PC-3 (cell line): ENCODE results near the gene METTL26. TPM values are rescaled to one million over a fixed set of nuclear protein-coding genes. Genes with fewer than 3 reads are reported as not detected.

Experiments
- ATAC-seq: fragments of 200-7000 bp; cut with Tn5 transposase; 2 replicates; pipeline ENCODE4 v1.9.1; 2020; ENCODE audit warnings: mild to moderate bottlenecking, moderate library complexity
- BruUV-seq: library from RNA; stranded (reverse); fragments of 400-500 nt; replicated peaks from 2 replicates; lab custom pipeline; 2021; lab: Mats Ljungman, UMichigan
- CTCF ChIA-PET: fragments of 300-600 bp; sonication (Branson Sonifier 250); formaldehyde crosslinking; loops from one replicate; lab custom pipeline; 2022; ENCODE audit warnings: antibody characterized with exemption; lab: Charles Lee
- POLR2A ChIA-PET: fragments of 300-600 bp; sonication (Branson Sonifier 250); formaldehyde crosslinking; loops from one replicate; lab custom pipeline; 2022; ENCODE audit warnings: antibody characterized with exemption; ENCODE audit not compliant: unreplicated experiment; lab: Charles Lee
- DNase-seq: peaks from one replicate; pipeline ENCODE4 v3.0.0-alpha.2; 2015
- H2AFZ ChIP-seq: fragments of 300-600 bp; sonication (generic); 2 replicates; pipeline ENCODE4 v1.6.0; 2016; ENCODE audit warnings: antibody characterized with exemption, low read length
- H3F3A ChIP-seq: fragments of 300-600 bp; sonication (generic); one replicate; pipeline ENCODE4 v1.6.0; 2017; ENCODE audit warnings: antibody characterized with exemption, low read length, control low read depth, mild to moderate bottlenecking; ENCODE audit not compliant: unreplicated experiment
- H3K27ac ChIP-seq: fragments of 300-600 bp; sonication (generic); 2 replicates; pipeline ENCODE4 v1.5.1; 2016; ENCODE audit warnings: mild to moderate bottlenecking, low read length
- H3K27me3 ChIP-seq: fragments of 300-600 bp; sonication (generic); 2 replicates; pipeline ENCODE4 v1.6.1; 2016; ENCODE audit warnings: low read length, mixed read lengths
- H3K36me3 ChIP-seq: fragments of 300-600 bp; sonication (generic); 2 replicates; pipeline ENCODE4 v1.6.1; 2016; ENCODE audit warnings: low read depth, mixed run types, low read length, mixed read lengths
- H3K4me1 ChIP-seq: fragments of 300-600 bp; sonication (generic); 2 replicates; pipeline ENCODE4 v1.5.1; 2016; ENCODE audit warnings: low read length; ENCODE audit not compliant: insufficient read depth
- H3K4me2 ChIP-seq: fragments of 300-600 bp; sonication (generic); 2 replicates; pipeline ENCODE4 v1.6.0; 2016; ENCODE audit warnings: low read length
- H3K4me3 ChIP-seq: fragments of 300-600 bp; sonication (generic); 2 replicates; pipeline ENCODE4 v1.5.1; 2016; ENCODE audit warnings: mild to moderate bottlenecking, low read length, mixed read lengths
- H3K79me2 ChIP-seq: fragments of 300-600 bp; sonication (generic); 2 replicates; pipeline ENCODE4 v1.6.1; 2017; ENCODE audit warnings: low read length, mixed read lengths
- H3K9ac ChIP-seq: fragments of 300-600 bp; sonication (generic); 2 replicates; pipeline ENCODE4 v1.6.0; 2016; ENCODE audit warnings: mild to moderate bottlenecking, low read length
- H3K9me2 ChIP-seq: fragments of 300-600 bp; sonication (generic); replicated peaks from 2 replicates; pipeline ENCODE4 v1.6.1; 2016; ENCODE audit warnings: mixed run types, low read length, mixed read lengths
- H3K9me3 ChIP-seq: fragments of 300-600 bp; sonication (generic); 2 replicates; pipeline ENCODE4 v1.6.1; 2016; ENCODE audit warnings: low read length, mixed read lengths
- H4K20me1 ChIP-seq: fragments of 300-600 bp; sonication (generic); 2 replicates; pipeline ENCODE4 v1.6.1; 2016; ENCODE audit warnings: low read length, mixed read lengths
- EZH2 ChIP-seq: fragments of 300-600 bp; sonication (generic); IDR thresholded peaks from one replicate; pipeline ENCODE4 v1.6.1; 2017; ENCODE audit warnings: antibody characterized with exemption, mild to moderate bottlenecking, low read length; ENCODE audit not compliant: unreplicated experiment
- EZH2phosphoT487 ChIP-seq: fragments of 300-600 bp; sonication (generic); IDR thresholded peaks from 2 replicates; pipeline ENCODE4 v1.6.1; 2018; ENCODE audit warnings: mild to moderate bottlenecking, antibody characterized with exemption, low read length, borderline replicate concordance
- intact Hi-C: fragments of 100-400 bp; cut with micrococcal nuclease; formaldehyde crosslinking; loops from 2 replicates; pipeline ENCODE4 v1.9.0; 2023
- total RNA-seq: library from RNA; depleted of rRNA; stranded (reverse); fragments of >200 nt; gene quantifications from 2 replicates; pipeline ENCODE4 v1.2.3, GENCODE V29; 2014
- TF ChIP-seq, protein P1 (sequence below): fragments of 300-600 bp; sonication (generic); conservative IDR thresholded peaks from 2 replicates; pipeline ENCODE4 v1.5.1; 2017; ENCODE audit warnings: antibody characterized with exemption, low read depth, mild to moderate bottlenecking, low read length

The METTL26 gene
- total RNA-seq, 1 experiment from 2014 or later, result 179 TPM

DNA sequence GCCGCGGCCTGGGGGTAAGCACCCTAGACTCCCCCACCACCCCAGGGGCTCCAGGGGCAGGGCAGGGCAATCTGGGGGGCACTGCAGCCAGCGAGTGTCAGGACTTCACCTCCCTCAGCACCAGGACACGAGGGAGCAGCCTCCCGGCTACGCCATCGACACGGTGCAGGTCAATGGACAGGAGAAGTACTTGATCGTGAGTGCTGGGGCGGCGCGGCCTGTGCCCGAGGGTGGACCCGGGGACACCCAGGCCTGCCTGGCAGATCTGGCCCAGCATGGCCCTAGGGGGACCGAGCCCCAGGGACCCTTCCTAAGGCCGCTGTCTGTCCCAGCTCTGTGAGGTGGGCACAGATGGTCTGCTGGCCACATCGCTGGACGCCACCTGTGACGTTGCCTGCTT, 36.3 kb upstream of the METTL26 start:
- ATAC-seq (no peak), DNase-seq (no peak)
- no peak overlapping the region for H2AFZ ChIP-seq
- ChIA-PET POLR2A (no interaction called here), CTCF (no interaction called here)
- H3F3A ChIP-seq, result no peaks in the 10 kb centered on the region
- no peaks in the 10 kb centered on the region for H3K4me1 ChIP-seq
- H3K36me3 ChIP-seq, result peaks cover 6% of the 10 kb centered on the region; the same call in 1 of the 2 replicates
- BruUV-seq, result no TSS peak
- peaks cover 22% of the 10 kb centered on the region for H3K79me2 ChIP-seq
- intact Hi-C loops, result no loop called here
- H3K9me2 ChIP-seq, result no peaks in the 10 kb centered on the region
- no peak overlapping the region for H3K4me3 ChIP-seq
- no peaks in the 10 kb centered on the region for H4K20me1 ChIP-seq
- H3K9me3 ChIP-seq, result no peaks in the 10 kb centered on the region
- H3K27ac ChIP-seq, result no peak overlapping the region
- no peak for TF ChIP-seq EZH2
- TF ChIP-seq EZH2phosphoT487, result no peak
- TF ChIP-seq, protein P1, sequence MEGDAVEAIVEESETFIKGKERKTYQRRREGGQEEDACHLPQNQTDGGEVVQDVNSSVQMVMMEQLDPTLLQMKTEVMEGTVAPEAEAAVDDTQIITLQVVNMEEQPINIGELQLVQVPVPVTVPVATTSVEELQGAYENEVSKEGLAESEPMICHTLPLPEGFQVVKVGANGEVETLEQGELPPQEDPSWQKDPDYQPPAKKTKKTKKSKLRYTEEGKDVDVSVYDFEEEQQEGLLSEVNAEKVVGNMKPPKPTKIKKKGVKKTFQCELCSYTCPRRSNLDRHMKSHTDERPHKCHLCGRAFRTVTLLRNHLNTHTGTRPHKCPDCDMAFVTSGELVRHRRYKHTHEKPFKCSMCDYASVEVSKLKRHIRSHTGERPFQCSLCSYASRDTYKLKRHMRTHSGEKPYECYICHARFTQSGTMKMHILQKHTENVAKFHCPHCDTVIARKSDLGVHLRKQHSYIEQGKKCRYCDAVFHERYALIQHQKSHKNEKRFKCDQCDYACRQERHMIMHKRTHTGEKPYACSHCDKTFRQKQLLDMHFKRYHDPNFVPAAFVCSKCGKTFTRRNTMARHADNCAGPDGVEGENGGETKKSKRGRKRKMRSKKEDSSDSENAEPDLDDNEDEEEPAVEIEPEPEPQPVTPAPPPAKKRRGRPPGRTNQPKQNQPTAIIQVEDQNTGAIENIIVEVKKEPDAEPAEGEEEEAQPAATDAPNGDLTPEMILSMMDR, result no peak
- no peak overlapping the region for H3K4me2 ChIP-seq
- no peaks in the 10 kb centered on the region for H3K27me3 ChIP-seq
- H3K9ac ChIP-seq, result no peak overlapping the region

DNA sequence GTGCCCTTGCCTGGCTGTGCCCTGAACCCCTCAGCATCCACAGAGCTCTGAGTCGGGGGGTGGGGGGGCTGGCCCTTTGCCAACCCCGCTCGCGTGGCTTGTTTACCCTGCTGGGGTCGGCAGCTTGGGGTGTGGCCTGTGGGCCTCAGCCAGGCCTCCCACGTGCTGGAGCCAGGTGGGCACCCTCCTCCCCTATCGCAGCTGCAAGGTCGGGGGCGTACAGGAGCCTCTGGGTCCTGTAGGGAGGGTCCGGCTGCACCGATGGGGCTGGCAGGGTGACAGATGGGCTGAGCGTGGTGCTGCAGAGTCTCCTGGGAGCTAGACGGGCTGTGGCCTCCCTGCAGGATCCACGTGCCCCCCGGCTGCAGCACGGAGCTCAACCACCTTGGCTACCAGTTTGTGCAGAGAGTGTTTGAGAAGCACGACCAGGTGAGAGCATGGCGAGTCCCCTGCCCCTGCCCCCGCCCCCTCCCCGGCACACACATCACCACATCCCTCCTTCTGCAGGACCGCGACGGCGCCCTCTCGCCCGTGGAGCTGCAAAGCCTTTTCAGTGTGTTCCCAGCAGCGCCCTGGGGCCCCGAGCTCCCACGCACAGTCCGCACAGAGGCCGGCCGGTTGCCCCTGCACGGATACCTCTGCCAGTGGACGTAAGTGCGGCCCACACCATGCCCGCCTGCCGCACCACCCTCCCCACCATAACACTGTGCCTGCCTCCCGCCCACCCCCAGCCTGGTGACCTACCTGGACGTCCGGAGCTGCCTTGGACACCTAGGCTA, 35.4 kb upstream of the METTL26 start:
- Histone ChIP-seq H3K27ac (no peak overlapping the region), H3K36me3 (peaks cover 6% of the 10 kb centered on the region; the same call in 1 of the 2 replicates), H3K4me2 (no peak overlapping the region), H3K9me2 (no peaks in the 10 kb centered on the region), H3F3A (no peaks in the 10 kb centered on the region), H3K27me3 (no peaks in the 10 kb centered on the region), H3K4me3 (no peak overlapping the region), H2AFZ (no peak overlapping the region), H3K9me3 (no peaks in the 10 kb centered on the region), H4K20me1 (no peaks in the 10 kb centered on the region), H3K79me2 (peaks cover 22% of the 10 kb centered on the region), H3K9ac (no peak overlapping the region), H3K4me1 (no peaks in the 10 kb centered on the region)
- BruUV-seq, result no TSS peak
- ChIA-PET POLR2A (no interaction called here), CTCF (no interaction called here)
- no peak for TF ChIP-seq EZH2phosphoT487
- TF ChIP-seq, protein P1, result no peak
- TF ChIP-seq EZH2, result no peak
- intact Hi-C loops, result no loop called here
- DNase-seq, result no peak
- no peak for ATAC-seq
